CD4-positive, alpha-beta memory T cell (primary cell): Measurements from ENCODE around the gene TNFAIP2. TPM values are rescaled to one million over a fixed set of nuclear protein-coding genes. Genes with fewer than 3 reads are reported as not detected.

Source experiments
- CTCF ChIA-PET: fragments of 350-600 bp; sonication (Branson Sonifier 250); formaldehyde crosslinking; loops from one replicate; lab custom pipeline; 2021; ENCODE audit warnings: inconsistent platforms; ENCODE audit not compliant: partially characterized antibody; lab: Charles Lee
- POLR2A ChIA-PET: fragments of 350-600 bp; sonication (Branson Sonifier 250); formaldehyde crosslinking; loops from one replicate; lab custom pipeline; 2021; ENCODE audit not compliant: partially characterized antibody; lab: Charles Lee
- DNase-seq, 5 donors: peaks; one replicate each; pipeline versions ENCODE4 v3.0.0 to v3.0.0-alpha.2; 2020 to 2022; ENCODE audit warnings: mixed read lengths in 1 of 5
- H3K27ac ChIP-seq: one replicate; pipeline ENCODE4 v1.7.0; 2013; ENCODE audit warnings: low read depth, low read length
- H3K27me3 ChIP-seq: 2 replicates; pipeline ENCODE4 v1.7.0; 2013; ENCODE audit warnings: mild to moderate bottlenecking, low read length, moderate library complexity; ENCODE audit not compliant: insufficient read depth
- H3K36me3 ChIP-seq: 2 replicates; pipeline ENCODE4 v1.7.0; 2013; ENCODE audit warnings: mild to moderate bottlenecking, low read length, moderate library complexity; ENCODE audit not compliant: insufficient read depth
- H3K4me1 ChIP-seq: 2 replicates; pipeline ENCODE4 v1.7.0; 2013; ENCODE audit warnings: mild to moderate bottlenecking, low read length, moderate library complexity; ENCODE audit not compliant: insufficient read depth
- H3K4me3 ChIP-seq, 2 donors: one replicate each; pipeline ENCODE4 v1.7.0; 2013; ENCODE audit warnings: low read length in 2 of 2, mild to moderate bottlenecking in 1 of 2
- H3K9me3 ChIP-seq, 2 donors: one replicate each; pipeline ENCODE4 v1.7.0; 2013; ENCODE audit warnings: low read length in 2 of 2, control low read depth in 1 of 2; ENCODE audit not compliant: control insufficient read depth in 1 of 2
- H3K27ac Mint-ChIP-seq, 7 donors: one replicate each; pipeline ENCODE4 v1.8.0; 2020 to 2021; ENCODE audit warnings: mixed read lengths in 7 of 7, mild to moderate bottlenecking in 6 of 7, inconsistent platforms in 3 of 7, moderate library complexity in 3 of 7
- H3K27me3 Mint-ChIP-seq, 2 donors: one replicate each; pipeline ENCODE4 v1.8.0; 2020 to 2021; ENCODE audit warnings: mixed read lengths in 2 of 2
- H3K36me3 Mint-ChIP-seq, 2 donors: one replicate each; pipeline ENCODE4 v1.8.0; 2020 to 2021; ENCODE audit warnings: mixed read lengths in 2 of 2, inconsistent platforms in 1 of 2, mild to moderate bottlenecking in 1 of 2
- H3K4me1 Mint-ChIP-seq, 4 donors: one replicate each; pipeline ENCODE4 v1.8.0; 2020 to 2021; ENCODE audit warnings: mixed read lengths in 4 of 4, mild to moderate bottlenecking in 1 of 4
- H3K4me3 Mint-ChIP-seq, 8 donors: one replicate each; pipeline ENCODE4 v1.8.0; 2020 to 2021; ENCODE audit warnings: mixed read lengths in 8 of 8, mild to moderate bottlenecking in 7 of 8, moderate library complexity in 6 of 8, inconsistent platforms in 3 of 8
- H3K9me3 Mint-ChIP-seq, 8 donors: one replicate each; pipeline ENCODE4 v1.8.0; 2020 to 2021; ENCODE audit warnings: mixed read lengths in 8 of 8, mild to moderate bottlenecking in 5 of 8, inconsistent platforms in 3 of 8, moderate library complexity in 1 of 8
- intact Hi-C: fragments of 100-400 bp; cut with micrococcal nuclease; formaldehyde crosslinking; loops from one replicate; pipeline ENCODE4 v1.15.1; 2023
- polyA plus RNA-seq, 2 donors: library from polyadenylated mRNA; unstranded; fragments of 300-500 nt; fragmentation: Illumina TruSeq; gene quantifications; one replicate each; pipeline ENCODE4 v1.2.3, GENCODE V29; 2021
- total RNA-seq, 2 experiments: library from RNA; stranded (reverse); gene quantifications; one replicate each; pipeline ENCODE4 v1.2.3, GENCODE V29; 2021

Gene TNFAIP2
- total and polyA plus RNA-seq, 4 experiments from 2014 or later = 5.1 to 5.8 TPM; not detected in 2

DNA sequence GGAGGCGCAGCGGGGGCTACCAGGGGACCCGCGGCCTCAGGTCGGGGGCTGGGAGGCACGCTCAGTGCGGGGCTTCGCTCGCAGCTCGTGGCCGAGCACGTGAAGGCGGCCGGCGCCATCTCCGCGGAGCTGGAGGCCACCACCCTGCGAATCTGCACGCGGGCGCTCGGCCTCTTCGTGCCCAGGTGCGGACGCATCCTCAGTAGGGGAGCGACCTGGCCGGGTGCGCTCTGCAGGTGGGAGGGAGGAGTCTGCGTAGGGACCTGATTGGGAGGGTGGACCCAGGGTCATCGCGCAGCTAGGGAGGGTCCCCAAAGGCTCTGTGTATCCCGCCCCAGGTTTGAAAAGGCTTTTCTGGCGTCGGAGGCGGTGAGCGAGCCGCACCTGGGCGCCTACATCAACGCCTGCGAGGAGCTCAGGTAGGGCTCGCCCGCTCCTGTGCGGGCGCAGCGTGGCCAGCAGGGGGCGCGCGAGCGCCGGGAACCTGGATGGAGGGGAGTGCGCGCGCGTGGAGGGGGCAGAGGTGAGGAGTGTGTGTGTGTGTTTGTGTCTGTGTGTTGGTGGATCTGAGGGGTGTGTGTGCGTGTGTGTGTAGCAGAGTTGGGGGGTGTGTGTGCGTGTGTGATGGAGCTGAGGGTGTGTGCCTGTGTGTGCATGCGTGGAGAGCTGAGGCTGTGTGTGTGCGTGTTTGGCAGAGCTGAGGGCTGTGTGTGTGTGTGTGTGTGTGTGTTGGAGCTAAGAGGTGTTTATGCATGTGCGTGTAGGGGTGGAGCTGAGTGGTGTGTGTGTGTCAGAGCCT, 18.4 kb upstream of the TNFAIP2 start:
- H3K9me3 ChIP-seq = no peaks in the 10 kb centered on the region
- Mint-ChIP-seq H3K36me3 (no peaks in the 10 kb centered on the region), H3K4me1 (peaks cover 4 to 21% (median 11%) of the 10 kb centered on the region in 4 donors), H3K27me3 (peaks cover 17 to 20% of the 10 kb centered on the region in 2 donors), H3K27ac (peak overlapping the region in 3 of 7 donors; percentile 52 to 82 (median 68)), H3K4me3 (peak overlapping the region in 4 of 8 donors; percentile 29 to 58 (median 52)), H3K9me3 (peaks cover 0 to 1% (median 0%) of the 10 kb centered on the region in 8 donors)
- peaks cover 8% of the 10 kb centered on the region for H3K27me3 ChIP-seq
- peak; percentile 61 to 73 (median 68) for DNase-seq
- no peaks in the 10 kb centered on the region for H3K36me3 ChIP-seq
- intact Hi-C loops = loop anchor here (1.0 to 5.0 kb wide), 2 partner anchors 80 to 413 kb away; no protein-coding TSS in a partner anchor
- H3K4me1 ChIP-seq = peaks cover 13% of the 10 kb centered on the region
- no peak overlapping the region for H3K27ac ChIP-seq
- ChIA-PET CTCF (interaction anchor here (0.6 to 4.3 kb wide), 45 partner anchors 8 to 510 kb away, joined by 3 to 54 read pairs (median 4); partner anchors contain the start of gene EXOC3L4), POLR2A (interaction anchor here (0.8 kb wide), 1 partner anchor 9 kb away, joined by 4 read pairs; no protein-coding TSS in a partner anchor)
- H3K4me3 ChIP-seq = no peak overlapping the region

DNA sequence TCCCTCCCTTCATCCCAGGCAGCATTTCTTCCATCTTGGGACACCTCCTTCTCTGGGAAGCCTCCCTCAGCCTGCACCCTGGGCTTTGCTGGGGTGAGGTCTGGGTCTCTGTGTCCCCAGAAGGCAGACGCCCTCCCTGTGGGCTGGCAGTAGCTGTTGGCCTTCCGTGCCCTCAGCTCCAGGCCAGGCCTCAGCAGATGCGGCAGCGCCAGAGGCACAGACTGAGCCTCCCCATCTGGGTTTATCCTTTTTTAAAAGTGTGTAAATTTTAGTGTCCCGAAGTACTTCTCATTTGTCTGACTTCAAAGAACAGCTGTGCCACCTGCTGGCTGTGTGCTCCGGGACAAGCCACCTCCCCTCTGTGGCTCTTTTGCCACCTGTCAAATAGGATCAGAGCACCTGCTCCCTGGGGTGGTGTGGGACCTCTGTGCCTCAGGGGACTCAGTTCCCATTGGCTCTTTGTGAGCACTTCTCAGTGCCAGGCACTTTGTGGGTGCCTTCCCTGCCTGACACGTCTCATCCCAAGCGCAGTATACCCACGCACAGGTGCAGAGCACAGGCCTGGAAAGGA, 17.6 kb upstream of the TNFAIP2 start:
- Mint-ChIP-seq H3K9me3 (peaks cover 0 to 1% (median 0%) of the 10 kb centered on the region in 8 donors), H3K36me3 (no peaks in the 10 kb centered on the region), H3K4me3 (no peak overlapping the region), H3K27me3 (peaks cover 17 to 20% of the 10 kb centered on the region in 2 donors), H3K27ac (no peak overlapping the region), H3K4me1 (peaks cover 4 to 21% (median 11%) of the 10 kb centered on the region in 4 donors)
- ChIA-PET CTCF (interaction anchor here (1.1 to 4.3 kb wide), 25 partner anchors 9 to 505 kb away, joined by 3 to 54 read pairs (median 4); partner anchors contain the start of gene EXOC3L4), POLR2A (no interaction called here)
- Histone ChIP-seq H3K4me3 (no peak overlapping the region), H3K36me3 (no peaks in the 10 kb centered on the region), H3K27ac (no peak overlapping the region), H3K27me3 (peaks cover 8% of the 10 kb centered on the region), H3K9me3 (no peaks in the 10 kb centered on the region), H3K4me1 (peaks cover 13% of the 10 kb centered on the region)
- intact Hi-C loops = loop anchor here (1.0 to 5.0 kb wide), 2 partner anchors 80 to 413 kb away; no protein-coding TSS in a partner anchor
- DNase-seq = peak in 1 of 5 donors; percentile 13

GRCh38 chr14:103107455-103107854, 15.8 kb upstream of the TNFAIP2 start:
- peaks cover 0 to 1% (median 0%) of the 10 kb centered on the region in 8 donors for H3K9me3 Mint-ChIP-seq
- no peaks in the 10 kb centered on the region for H3K36me3 ChIP-seq
- peaks cover 4 to 16% (median 10%) of the 10 kb centered on the region in 4 donors for H3K4me1 Mint-ChIP-seq
- peaks cover 8% of the 10 kb centered on the region for H3K27me3 ChIP-seq
- peaks cover 13% of the 10 kb centered on the region for H3K4me1 ChIP-seq
- intact Hi-C loops = loop anchor here (5.0 kb wide), 1 partner anchor 415 kb away; no protein-coding TSS in a partner anchor
- no peak overlapping the region for H3K4me3 Mint-ChIP-seq
- H3K36me3 Mint-ChIP-seq = no peaks in the 10 kb centered on the region
- CTCF ChIA-PET = interaction anchor here (2.9 to 4.3 kb wide), 3 partner anchors 12 to 184 kb away, joined by 12 to 54 read pairs (median 36); partner anchors contain the start of gene EXOC3L4
- no peak overlapping the region for H3K27ac ChIP-seq
- H3K27ac Mint-ChIP-seq = no peak overlapping the region
- no peak for DNase-seq
- POLR2A ChIA-PET = no interaction called here
- peaks cover 11 to 16% of the 10 kb centered on the region in 2 donors for H3K27me3 Mint-ChIP-seq
- H3K4me3 ChIP-seq = no peak overlapping the region
- no peaks in the 10 kb centered on the region for H3K9me3 ChIP-seq

GRCh38 chr14:103107941-103108748, 15.1 kb upstream of the TNFAIP2 start:
- Histone ChIP-seq H3K27ac (no peak overlapping the region), H3K4me1 (peaks cover 13% of the 10 kb centered on the region), H3K4me3 (no peak overlapping the region), H3K36me3 (no peaks in the 10 kb centered on the region), H3K9me3 (no peaks in the 10 kb centered on the region), H3K27me3 (peaks cover 8% of the 10 kb centered on the region)
- peaks cover 0 to 1% (median 0%) of the 10 kb centered on the region in 8 donors for H3K9me3 Mint-ChIP-seq
- H3K27me3 Mint-ChIP-seq = peaks cover 11 to 16% of the 10 kb centered on the region in 2 donors
- DNase-seq = no peak
- H3K4me1 Mint-ChIP-seq = peaks cover 4 to 16% (median 10%) of the 10 kb centered on the region in 4 donors
- ChIA-PET POLR2A (no interaction called here), CTCF (interaction anchor here (0.8 kb wide), 1 partner anchor 7 kb away, joined by 3 read pairs; no protein-coding TSS in a partner anchor)
- no peak overlapping the region for H3K27ac Mint-ChIP-seq
- no peaks in the 10 kb centered on the region for H3K36me3 Mint-ChIP-seq
- intact Hi-C loops = loop anchor here (5.0 kb wide), 1 partner anchor 416 kb away; no protein-coding TSS in a partner anchor
- no peak overlapping the region for H3K4me3 Mint-ChIP-seq

DNA sequence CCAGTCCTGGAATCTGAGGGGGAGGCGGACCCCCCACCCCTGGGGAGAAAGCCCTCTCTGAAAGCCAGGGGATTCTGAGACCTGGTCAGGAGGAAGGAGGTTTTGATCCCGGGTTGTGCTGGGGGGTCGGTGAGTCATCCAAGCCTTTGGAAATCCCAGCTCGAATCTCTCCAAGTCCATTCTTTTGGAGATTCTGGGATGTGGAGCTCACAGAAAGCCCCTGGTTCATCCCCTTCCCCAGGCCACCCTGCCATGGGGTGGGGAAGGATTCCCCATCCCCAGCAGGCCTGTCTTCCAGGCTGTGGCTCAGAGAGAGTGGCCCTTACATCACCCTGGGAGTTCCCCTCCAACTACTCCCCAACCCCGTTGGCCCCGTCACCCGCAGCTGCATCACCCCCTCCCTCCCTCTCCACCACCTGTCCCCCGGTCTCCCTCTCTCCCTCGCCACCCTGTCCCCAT, 14.5 kb upstream of the TNFAIP2 start:
- Mint-ChIP-seq H3K4me1 (peaks cover 4 to 11% (median 7%) of the 10 kb centered on the region in 4 donors), H3K9me3 (no peaks in the 10 kb centered on the region), H3K36me3 (no peaks in the 10 kb centered on the region), H3K4me3 (no peak overlapping the region), H3K27me3 (peaks cover 7 to 13% of the 10 kb centered on the region in 2 donors), H3K27ac (no peak overlapping the region)
- intact Hi-C loops = loop anchor here (5.0 kb wide), 1 partner anchor 416 kb away; no protein-coding TSS in a partner anchor
- Histone ChIP-seq H3K27me3 (peaks cover 8% of the 10 kb centered on the region), H3K4me1 (peaks cover 13% of the 10 kb centered on the region), H3K4me3 (no peak overlapping the region), H3K27ac (no peak overlapping the region), H3K9me3 (no peaks in the 10 kb centered on the region), H3K36me3 (no peaks in the 10 kb centered on the region)
- POLR2A ChIA-PET = no interaction called here
- CTCF ChIA-PET = interaction anchor here (0.8 kb wide), 1 partner anchor 8 kb away, joined by 3 read pairs; no protein-coding TSS in a partner anchor
- no peak for DNase-seq

DNA sequence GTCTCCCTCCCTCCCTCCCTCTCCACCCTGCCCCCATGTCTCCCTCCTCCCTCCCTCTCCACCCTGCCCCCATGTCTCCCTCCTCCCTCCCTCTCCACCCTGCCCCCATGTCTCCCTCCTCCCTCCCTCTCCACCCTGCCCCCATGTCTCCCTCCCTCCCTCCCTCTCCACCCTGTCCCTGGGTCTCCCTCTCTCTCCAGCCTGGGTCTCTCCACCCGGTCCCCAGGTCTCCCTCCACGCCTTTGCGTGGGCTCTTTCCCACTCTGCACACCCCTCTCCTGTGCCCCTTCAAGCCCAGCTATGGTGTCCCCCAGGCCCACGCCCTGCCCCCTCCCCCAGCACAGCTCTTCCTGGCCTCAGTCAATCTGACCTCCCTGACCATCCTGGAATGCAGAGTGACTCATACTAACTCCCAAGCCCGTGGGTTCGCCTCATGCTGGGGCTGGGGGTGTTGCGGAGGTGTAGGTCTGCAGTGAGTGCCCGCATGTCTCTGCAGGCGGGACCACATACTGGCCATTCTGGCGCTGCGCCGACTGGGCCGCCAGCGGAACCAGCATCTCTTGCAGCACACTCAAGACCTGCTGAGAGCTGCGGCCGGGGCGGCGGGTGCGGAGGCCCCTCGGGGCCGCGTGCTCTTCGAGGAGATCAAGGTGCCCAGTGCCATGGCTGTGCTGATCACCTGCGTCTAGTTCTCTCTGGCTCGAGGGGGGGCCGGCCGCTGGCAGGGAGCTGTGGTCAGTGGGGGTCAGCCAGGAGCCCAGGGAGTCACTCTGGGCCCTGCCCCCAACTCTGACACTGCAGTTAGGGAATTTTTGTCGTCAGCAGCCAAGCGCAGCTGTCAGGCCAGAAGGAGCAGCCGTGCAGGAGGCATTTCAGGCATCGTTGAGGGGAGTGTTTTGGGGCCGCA, 13.5 kb upstream of the TNFAIP2 start:
- H3K9me3 Mint-ChIP-seq = no peaks in the 10 kb centered on the region
- Histone ChIP-seq H3K27ac (no peak overlapping the region), H3K27me3 (peaks cover under 1% of the 10 kb centered on the region), H3K4me3 (no peak overlapping the region), H3K9me3 (no peaks in the 10 kb centered on the region), H3K36me3 (no peaks in the 10 kb centered on the region), H3K4me1 (peaks cover 12% of the 10 kb centered on the region)
- H3K27ac Mint-ChIP-seq = no peak overlapping the region
- ChIA-PET CTCF (no interaction called here), POLR2A (no interaction called here)
- no peaks in the 10 kb centered on the region for H3K36me3 Mint-ChIP-seq
- peaks cover 3 to 11% (median 9%) of the 10 kb centered on the region in 4 donors for H3K4me1 Mint-ChIP-seq
- intact Hi-C loops = loop anchor here (5.0 kb wide), 1 partner anchor 417 kb away; no protein-coding TSS in a partner anchor
- H3K4me3 Mint-ChIP-seq = no peak overlapping the region
- H3K27me3 Mint-ChIP-seq = peaks cover 7 to 11% of the 10 kb centered on the region in 2 donors
- no peak for DNase-seq
